Prostate gland (tissue), 2 donors: Measurements from ENCODE around the gene ENPP6.

Experiments
- CTCF ChIP-seq, 4 experiments: fragments of 200-600 bp in 2 of 4; fragments of 450-650 bp in 2 of 4; sonication (generic) in 2 of 4; IDR thresholded peaks; 1 replicate in 3 of 4; 2 replicates in 1 of 4; pipeline ENCODE4 v1.5.1; 2016 to 2019; ENCODE audit warnings: antibody characterized with exemption in 4 of 4, mild to moderate bottlenecking in 2 of 4, moderate library complexity in 2 of 4
- POLR2AphosphoS5 ChIP-seq: sonication (generic); formaldehyde crosslinking; IDR thresholded peaks from one replicate; pipeline ENCODE4 v1.6.1; 2017; ENCODE audit warnings: antibody characterized with exemption

- TF ChIP-seq POLR2AphosphoS5 (no peak), CTCF (IDR thresholded peaks at IDR 0.05) (no peak)
Observed at GRCh38 chr4:184169225-184169867, 48.3 kb downstream of the ENPP6 start.
